RWPE1 (cell line): ENCODE data around the gene CLBA1.
A peak's percentile ranks its signal among the peaks of the same experiment; 100 is the strongest.

Experiments
- CTCF ChIA-PET: fragments of 350-600 bp; sonication (Branson Sonifier 250); formaldehyde crosslinking; extraction: SDS; loops from one replicate; lab custom pipeline; 2021; lab: Yijun Ruan, JAX
- POLR2A ChIA-PET: fragments of 400-600 bp; formaldehyde crosslinking; extraction: SDS; loops from one replicate; lab custom pipeline; 2020; ENCODE audit warnings: antibody characterized with exemption; ENCODE audit not compliant: low non-redundant PET; lab: Yijun Ruan, JAX
- DNase-seq: peaks from one replicate; pipeline ENCODE4 v3.0.0; 2012; ENCODE audit warnings: low spot score
- H3K27ac ChIP-seq: fragments of 450-650 bp; 2 replicates; pipeline ENCODE4 v1.5.1; 2017
- TF ChIP-seq, protein P1 (sequence below): fragments of 450-650 bp; conservative IDR thresholded peaks from 2 replicates; pipeline ENCODE4 v1.5.1; 2017; ENCODE audit warnings: low read depth, mild to moderate bottlenecking

CLBA1 gene

DNA sequence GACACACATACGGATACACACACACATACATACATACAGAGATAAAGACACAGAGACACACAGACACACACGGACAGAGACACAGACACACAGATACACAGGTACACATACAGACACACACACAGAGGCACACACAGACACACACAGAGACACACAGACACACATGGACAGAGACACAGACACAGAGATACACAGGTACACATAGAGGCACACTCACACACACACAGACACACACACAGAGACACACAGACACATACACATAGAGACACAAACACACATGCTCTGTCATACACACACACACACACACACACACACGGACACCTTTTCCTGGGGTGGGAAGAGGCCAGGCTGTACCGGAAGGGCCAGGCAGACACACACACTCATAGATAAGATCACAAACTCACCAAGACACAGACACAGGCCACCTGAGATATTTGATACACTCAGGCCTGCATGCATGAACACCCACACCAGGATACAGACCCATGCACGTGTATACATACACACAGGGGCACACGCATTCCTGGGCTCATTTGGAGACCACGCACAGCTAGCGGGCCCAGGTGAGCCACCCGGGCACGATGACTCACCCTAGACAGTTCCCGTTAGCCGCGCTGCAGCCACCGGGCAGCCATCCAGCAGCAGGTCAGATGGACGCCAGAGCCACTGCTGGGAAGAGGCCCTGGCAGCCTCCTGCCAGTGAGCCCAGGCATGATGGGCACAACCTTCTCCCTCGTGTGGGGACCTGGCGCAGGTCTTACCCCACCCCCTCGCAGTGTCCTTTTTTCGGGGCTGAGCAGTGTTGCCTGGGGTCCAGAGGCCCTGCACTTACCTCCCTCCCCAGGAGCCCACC is 5.6 kb upstream of the CLBA1 start:
- peak overlapping the region; percentile 100 for H3K27ac ChIP-seq
- TF ChIP-seq, protein P1, sequence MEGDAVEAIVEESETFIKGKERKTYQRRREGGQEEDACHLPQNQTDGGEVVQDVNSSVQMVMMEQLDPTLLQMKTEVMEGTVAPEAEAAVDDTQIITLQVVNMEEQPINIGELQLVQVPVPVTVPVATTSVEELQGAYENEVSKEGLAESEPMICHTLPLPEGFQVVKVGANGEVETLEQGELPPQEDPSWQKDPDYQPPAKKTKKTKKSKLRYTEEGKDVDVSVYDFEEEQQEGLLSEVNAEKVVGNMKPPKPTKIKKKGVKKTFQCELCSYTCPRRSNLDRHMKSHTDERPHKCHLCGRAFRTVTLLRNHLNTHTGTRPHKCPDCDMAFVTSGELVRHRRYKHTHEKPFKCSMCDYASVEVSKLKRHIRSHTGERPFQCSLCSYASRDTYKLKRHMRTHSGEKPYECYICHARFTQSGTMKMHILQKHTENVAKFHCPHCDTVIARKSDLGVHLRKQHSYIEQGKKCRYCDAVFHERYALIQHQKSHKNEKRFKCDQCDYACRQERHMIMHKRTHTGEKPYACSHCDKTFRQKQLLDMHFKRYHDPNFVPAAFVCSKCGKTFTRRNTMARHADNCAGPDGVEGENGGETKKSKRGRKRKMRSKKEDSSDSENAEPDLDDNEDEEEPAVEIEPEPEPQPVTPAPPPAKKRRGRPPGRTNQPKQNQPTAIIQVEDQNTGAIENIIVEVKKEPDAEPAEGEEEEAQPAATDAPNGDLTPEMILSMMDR: no peak
- ChIA-PET CTCF (interaction anchor here (0.6 kb wide), 1 partner anchor 101 kb away, joined by 3 read pairs; no protein-coding TSS in a partner anchor), POLR2A (interaction anchor here (0.6 kb wide), 1 partner anchor 41 kb away, joined by 3 read pairs; the partner anchor contains the start of gene CDCA4)
- DNase-seq: peak; percentile 58

GRCh38 chr14:104980611-104981531 is 4.7 kb upstream of the CLBA1 start:
- peak overlapping the region; percentile 100 for H3K27ac ChIP-seq
- ChIA-PET CTCF (interaction anchor here (1.7 kb wide), 1 partner anchor 65 kb away, joined by 13 read pairs; no protein-coding TSS in a partner anchor), POLR2A (interaction anchor here (0.6 kb wide), 1 partner anchor 40 kb away, joined by 3 read pairs; the partner anchor contains the start of gene CDCA4)
- no peak for DNase-seq
- TF ChIP-seq, protein P1: no peak

DNA sequence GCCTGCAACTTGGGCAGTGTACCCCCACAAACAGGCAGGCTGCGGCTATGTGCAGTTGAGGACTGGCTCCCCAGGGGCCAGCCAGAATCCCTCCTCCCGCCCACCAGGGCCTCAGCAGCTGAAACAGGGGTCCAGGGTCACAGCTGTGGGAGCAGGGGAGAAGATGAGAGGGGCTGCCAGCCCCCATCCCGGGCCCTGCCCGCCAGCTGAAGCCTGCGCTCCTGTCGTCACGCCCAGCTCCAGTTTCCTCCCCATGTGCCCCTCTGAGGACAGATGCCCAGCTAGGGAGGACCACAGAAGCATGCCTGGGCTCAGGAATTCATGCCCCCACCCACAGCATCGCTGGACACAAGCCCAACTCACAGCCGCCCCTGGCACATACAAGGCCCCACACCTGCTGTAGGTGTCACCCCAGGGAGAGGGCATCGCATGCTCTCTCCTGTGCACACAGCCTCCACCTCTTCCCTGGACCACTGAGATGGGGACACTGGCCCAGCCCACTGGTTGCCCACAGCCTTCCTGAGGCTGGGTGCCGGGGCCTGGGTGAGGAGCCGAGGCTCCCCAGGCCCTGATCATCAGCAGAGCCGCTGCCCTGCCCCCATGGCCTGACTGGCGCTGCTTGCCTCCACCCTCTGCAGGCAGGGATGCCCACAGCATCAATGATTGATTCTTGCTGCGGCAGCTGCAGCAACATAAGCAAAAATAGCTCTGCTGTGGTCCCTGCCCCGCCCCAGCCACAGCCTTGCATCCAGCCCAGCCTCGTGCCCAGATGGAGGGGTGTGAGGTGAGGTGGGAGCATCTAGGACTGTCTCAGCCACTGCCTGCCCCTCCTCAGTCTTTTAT is 3.7 kb upstream of the CLBA1 start:
- ChIA-PET POLR2A (no interaction called here), CTCF (interaction anchor here (0.6 to 1.7 kb wide), 3 partner anchors 30 to 420 kb away, joined by 3 to 13 read pairs (median 3); no protein-coding TSS in a partner anchor)
- H3K27ac ChIP-seq: peak overlapping the region; percentile 100
- TF ChIP-seq, protein P1: no peak
- DNase-seq: no peak

GRCh38 chr14:104982548-104983230 is 2.9 kb upstream of the CLBA1 start:
- CTCF ChIA-PET: interaction anchor here (0.6 to 1.7 kb wide), 3 partner anchors 29 to 420 kb away, joined by 3 to 13 read pairs (median 3); no protein-coding TSS in a partner anchor
- TF ChIP-seq, protein P1: no peak
- DNase-seq: no peak
- POLR2A ChIA-PET: no interaction called here
- peak overlapping the region; percentile 100 for H3K27ac ChIP-seq

DNA sequence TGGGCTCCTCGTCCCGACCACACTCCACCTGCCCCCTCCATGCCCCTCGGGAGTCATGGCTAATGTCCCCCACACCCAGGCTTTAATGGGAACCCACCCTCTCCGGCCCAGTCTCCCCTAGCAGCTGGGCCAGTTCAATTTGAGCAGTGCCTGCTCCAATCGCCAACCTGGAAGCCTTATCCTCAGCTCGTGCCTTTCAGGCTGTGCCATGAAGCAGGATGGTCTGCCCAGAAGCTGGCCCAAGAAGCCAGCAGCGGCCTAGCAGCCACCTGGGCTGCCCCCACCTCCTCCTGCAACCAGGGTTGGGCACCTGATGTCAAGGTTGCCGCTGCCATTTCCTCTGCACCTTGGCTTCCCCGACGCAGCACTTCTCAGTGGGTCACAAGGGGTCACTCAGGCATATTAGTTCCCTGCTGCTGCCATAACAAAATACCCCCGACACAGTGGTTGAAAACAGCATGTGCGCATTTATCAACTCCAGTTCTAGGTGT is 2.3 kb upstream of the CLBA1 start:
- no peak for DNase-seq
- TF ChIP-seq, protein P1: no peak
- ChIA-PET POLR2A (no interaction called here), CTCF (interaction anchor here (2.7 kb wide), 1 partner anchor 62 kb away, joined by 8 read pairs; no protein-coding TSS in a partner anchor)
- H3K27ac ChIP-seq: peak overlapping the region; percentile 100
